Endodermal cell (in vitro differentiated cells): ENCODE data around the gene POMGNT1. TPM values are rescaled to one million over a fixed set of nuclear protein-coding genes. Genes with fewer than 3 reads are reported as not detected.

ENCODE experiments used
- DNase-seq: peaks from one replicate; pipeline ENCODE4 v3.0.0-alpha.2; 2017
- H3K27ac ChIP-seq: 2 replicates; pipeline ENCODE4 v1.5.1; 2013; ENCODE audit warnings: mild to moderate bottlenecking, low read depth, low read length, moderate library complexity
- H3K27me3 ChIP-seq: 2 replicates; pipeline ENCODE4 v1.6.1; 2013; ENCODE audit warnings: mild to moderate bottlenecking, low read length, moderate library complexity; ENCODE audit not compliant: insufficient read depth, control insufficient read depth, poor library complexity, severe bottlenecking
- H3K36me3 ChIP-seq: 2 replicates; pipeline ENCODE4 v1.7.0; 2013; ENCODE audit warnings: mild to moderate bottlenecking, low read length, moderate library complexity; ENCODE audit not compliant: control insufficient read depth, insufficient read depth
- H3K4me1 ChIP-seq: one replicate; pipeline ENCODE4 v1.7.0; 2013; ENCODE audit warnings: low read length; ENCODE audit not compliant: control insufficient read depth, insufficient read depth
- H3K4me3 ChIP-seq: 2 replicates; pipeline ENCODE4 v1.5.1; 2013; ENCODE audit warnings: mild to moderate bottlenecking, low read length, moderate library complexity
- H3K9ac ChIP-seq: 2 replicates; pipeline ENCODE4 v1.6.1; 2013; ENCODE audit warnings: mild to moderate bottlenecking, low read length, moderate library complexity; ENCODE audit not compliant: poor library complexity, severe bottlenecking; ENCODE audit errors: extremely low read depth
- H3K9me3 ChIP-seq: 2 replicates; pipeline ENCODE4 v1.6.1; 2013; ENCODE audit warnings: mild to moderate bottlenecking, low read length, moderate library complexity; ENCODE audit not compliant: control insufficient read depth
- H3K27ac Mint-ChIP-seq: 2 replicates; pipeline ENCODE4 v1.8.0; 2020; ENCODE audit warnings: mixed read lengths
- H3K27me3 Mint-ChIP-seq: 2 replicates; pipeline ENCODE4 v1.8.0; 2021; ENCODE audit warnings: mild to moderate bottlenecking, mixed read lengths; ENCODE audit not compliant: insufficient read depth
- H3K36me3 Mint-ChIP-seq: 2 replicates; pipeline ENCODE4 v1.8.0; 2020; ENCODE audit warnings: low read depth, mixed read lengths
- H3K4me1 Mint-ChIP-seq: 2 replicates; pipeline ENCODE4 v1.8.0; 2020; ENCODE audit warnings: mixed read lengths
- H3K4me3 Mint-ChIP-seq: 2 replicates; pipeline ENCODE4 v1.8.0; 2020; ENCODE audit warnings: mild to moderate bottlenecking, moderate library complexity, mixed read lengths
- H3K9me3 Mint-ChIP-seq: 2 replicates; pipeline ENCODE4 v1.8.0; 2020; ENCODE audit warnings: mild to moderate bottlenecking, mixed read lengths
- CTCF ChIP-seq: fragments of 200-600 bp; sonication (generic); conservative IDR thresholded peaks from 2 replicates; pipeline ENCODE4 v1.5.0; 2021; ENCODE audit warnings: antibody characterized with exemption, mild to moderate bottlenecking
- WGBS, 2 experiments: methylation state at CpG; one replicate each; pipeline versions ENCODE4 v1.1.5 to v1.1.7; 2013; ENCODE audit warnings: missing lambda C conversion rate in 2 of 2, mixed read lengths in 1 of 2; ENCODE audit not compliant: insufficient coverage in 1 of 2, insufficient read length in 1 of 2; 5-methylcytosine and 5-hydroxymethylcytosine counted together
- long read RNA-seq, 4 experiments: library from polyadenylated mRNA in 2 of 4; library from RNA in 1 of 4; library from capped mRNA in 1 of 4; stranded (forward) in 3 of 4; unstranded in 1 of 4; transcript quantifications; one replicate each; pipeline ENCODE4 v2.0.0, GENCODE V29; 2020 to 2021; ENCODE audit warnings: inconsistent platforms in 1 of 4
- polyA plus RNA-seq, 2 experiments: library from polyadenylated mRNA; stranded (reverse); fragments of 50-300 nt; gene quantifications; one replicate each; pipeline ENCODE4 v1.2.3, GENCODE V29; 2013
- total RNA-seq, 2 donors: library from RNA; stranded (reverse); fragmentation: NEBNext Ultra II Directional in 1 of 2; extraction: Animal tissue kit (Norgen Biotek cat#: 25700) in 1 of 2; gene quantifications; 2 replicates in 1 of 2; 3 replicates in 1 of 2; pipeline ENCODE4 v1.2.1, GENCODE V29; 2021

The POMGNT1 gene
- 100 to 1,000 TPM; 101 TPM for total RNA-seq
- 87.1 TPM for polyA plus RNA-seq (2013, experiment 1 of 2)
- 75.8 TPM for polyA plus RNA-seq (2013, experiment 2 of 2)
- long read RNA-seq, experiment 1, transcript POMGNT1-201 (22 exons, 2,728 nt): major isoform, 7 of 33 reads
- long read RNA-seq, experiment 1, partial matches to known transcripts: 12 of 33 reads
- long read RNA-seq, experiment 1, other reads (novel, unspliced or antisense): 14 of 33 reads
- long read RNA-seq, experiment 2, transcript POMGNT1-201 (22 exons, 2,728 nt): major isoform, 247 of 395 reads
- long read RNA-seq, experiment 2, partial matches to known transcripts: 27 of 395 reads
- long read RNA-seq, experiment 2, other reads (novel, unspliced or antisense): 121 of 395 reads
- long read RNA-seq, experiment 3, transcript POMGNT1-201 (22 exons, 2,728 nt): major isoform, 46 of 109 reads
- long read RNA-seq, experiment 3, partial matches to known transcripts: 29 of 109 reads
- long read RNA-seq, experiment 3, other reads (novel, unspliced or antisense): 33 of 109 reads
- long read RNA-seq, experiment 4, partial matches to known transcripts: 1 of 10 reads
- long read RNA-seq, experiment 4, other reads (novel, unspliced or antisense): 6 of 10 reads

DNA sequence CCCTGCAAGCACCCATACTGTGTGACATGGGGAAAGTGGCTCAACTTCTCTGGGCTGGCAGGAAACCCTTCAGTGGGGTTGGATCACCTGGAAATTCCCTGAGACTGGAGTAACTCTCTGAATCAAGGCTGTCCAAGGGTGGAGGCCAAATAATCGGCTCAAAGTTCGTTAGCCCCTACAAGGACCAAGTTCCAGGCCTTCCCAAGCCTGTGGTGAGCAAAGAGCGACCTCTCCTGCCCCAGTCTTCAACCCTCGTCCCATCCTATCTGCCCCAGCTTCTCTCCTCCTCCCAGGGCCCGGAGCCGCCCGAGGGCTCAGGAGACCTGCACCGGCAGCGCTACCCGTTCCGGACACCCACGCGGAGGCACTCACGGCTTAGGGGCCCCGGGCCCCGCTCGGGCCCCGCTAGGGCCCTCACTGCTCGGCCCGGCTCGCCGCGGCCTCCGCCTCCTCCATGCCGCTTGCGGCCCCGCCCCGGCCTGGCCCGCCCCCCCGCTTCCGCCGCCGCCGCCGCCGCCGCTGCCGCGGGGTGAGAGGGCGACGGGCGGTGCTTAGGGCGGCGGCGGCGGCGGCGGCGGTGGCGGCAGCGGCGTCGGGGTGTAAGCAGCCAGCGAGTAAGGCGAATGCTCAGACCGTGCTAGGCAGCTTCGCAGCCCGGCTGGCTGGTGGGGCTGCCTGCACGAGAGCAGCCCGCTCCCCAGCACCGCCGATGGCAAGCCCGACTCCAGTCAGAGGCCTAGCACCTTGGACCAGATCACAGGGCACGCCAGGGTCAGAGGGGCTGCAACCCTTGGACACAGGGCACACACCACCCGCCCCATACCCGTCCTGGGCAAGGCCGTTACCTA, at the start of gene POMGNT1:
TSS of gene POMGNT1 (minus strand) at position 471 of the 848 bp plus-strand sequence. CDS start 613 bp downstream, outside the sequence.
- Mint-ChIP-seq H3K36me3 (peaks cover 17% of the 10 kb centered on the region), H3K9me3 (no peaks in the 10 kb centered on the region), H3K27me3 (no peaks in the 10 kb centered on the region), H3K4me3 (peak within 1 kb of the TSS; percentile 77), H3K27ac (peak within 1 kb of the TSS; percentile 87), H3K4me1 (peaks cover 7% of the 10 kb centered on the region)
- Histone ChIP-seq H3K9me3 (no peaks in the 10 kb centered on the region), H3K27ac (peak within 1 kb of the TSS; percentile 34), H3K9ac (peak within 1 kb of the TSS; percentile 69), H3K36me3 (peaks cover 23% of the 10 kb centered on the region), H3K4me3 (peak within 1 kb of the TSS; percentile 92), H3K4me1 (no peaks in the 10 kb centered on the region), H3K27me3 (no peaks in the 10 kb centered on the region)
- WGBS, 2 experiments: 2 to 5% methylated on average over 25 to 67 of the region's 67 CpGs
- peak; percentile 30 for TF ChIP-seq CTCF
- DNase-seq: peak; percentile 90

DNA sequence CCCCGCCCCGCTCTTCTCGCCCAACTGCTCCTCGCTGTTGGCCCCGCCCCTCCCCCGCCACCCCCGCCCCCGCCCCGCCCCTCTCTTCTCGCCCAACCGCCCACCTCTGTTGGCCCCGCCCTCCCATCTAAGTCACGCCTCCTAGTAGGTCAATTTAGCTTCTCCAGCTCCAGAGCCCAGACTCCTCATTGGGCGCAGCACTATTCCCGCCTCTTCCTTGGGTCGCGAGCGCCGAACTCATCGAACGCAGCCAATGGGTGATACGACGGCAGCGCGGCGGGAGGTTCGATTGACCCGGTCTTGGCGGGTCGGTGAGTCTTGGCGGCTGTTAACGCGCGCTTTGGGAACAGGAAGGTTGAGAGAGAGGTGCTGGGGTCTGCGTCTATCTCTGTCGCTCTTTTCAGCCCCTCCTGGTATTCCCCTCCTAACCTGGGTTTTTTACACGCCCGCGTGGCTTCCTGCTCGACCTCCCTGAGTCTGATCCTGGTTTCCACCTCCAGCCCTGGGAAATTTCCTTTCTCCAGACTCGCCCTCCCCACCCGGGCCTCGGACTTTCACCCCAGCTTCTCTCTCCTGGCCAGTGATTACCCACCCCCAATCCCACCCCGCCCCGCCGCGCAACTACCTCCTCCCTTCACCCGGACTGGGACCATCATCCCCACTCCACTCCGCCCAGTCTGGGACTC, 49.3 kb upstream of the POMGNT1 start, which contains the start of gene RAD54L:
TSS of gene RAD54L (plus strand) at position 328 of the 686 bp plus-strand sequence. CDS start 643 bp downstream, outside the sequence.
- Histone ChIP-seq H3K4me1 (peaks cover 8% of the 10 kb centered on the region), H3K27me3 (no peaks in the 10 kb centered on the region), H3K9me3 (no peaks in the 10 kb centered on the region), H3K9ac (peak within 1 kb of the TSS; percentile 85), H3K27ac (peak within 1 kb of the TSS; percentile 63), H3K36me3 (peaks cover 39% of the 10 kb centered on the region), H3K4me3 (peak within 1 kb of the TSS; percentile 93)
- Mint-ChIP-seq H3K4me1 (peaks cover 16% of the 10 kb centered on the region), H3K27ac (peak within 1 kb of the TSS; percentile 98), H3K4me3 (peak within 1 kb of the TSS; percentile 91), H3K27me3 (peaks cover 2% of the 10 kb centered on the region), H3K36me3 (peaks cover 34% of the 10 kb centered on the region), H3K9me3 (peaks cover 4% of the 10 kb centered on the region)
- DNase-seq: peak; percentile 99
- no peak for TF ChIP-seq CTCF
- WGBS, 2 experiments: 0 to 1% methylated on average over 19 to 40 of the region's 49 CpGs
